Right lobe of liver (tissue), 6 donors: Measurements from ENCODE around the gene LTN1. TPM values are rescaled to one million over a fixed set of nuclear protein-coding genes. Genes with fewer than 3 reads are reported as not detected.

Experiments used
- ATAC-seq, 4 donors: fragments of 200-7000 bp; cut with Tn5 transposase; one replicate each; pipeline ENCODE4 v1.9.1; 2020; ENCODE audit warnings: mild to moderate bottlenecking in 4 of 4, moderate library complexity in 4 of 4
- DNase-seq, 3 donors: peaks; one replicate each; pipeline ENCODE4 v3.0.0-alpha.2; 2020
- H3K27ac ChIP-seq, 3 donors: fragments of 200-600 bp; one replicate each; pipeline ENCODE4 v1.8.0; 2022
- H3K27me3 ChIP-seq, 2 donors: fragments of 200-600 bp; one replicate each; pipeline ENCODE4 v1.8.0; 2022
- H3K36me3 ChIP-seq, 4 donors: fragments of 200-600 bp; sonication (generic) in 1 of 4; one replicate each; pipeline versions ENCODE4 v1.5.1 to v1.8.0; 2017 to 2022; ENCODE audit warnings: control low read depth in 1 of 4
- H3K4me1 ChIP-seq, 4 donors: fragments of 200-600 bp; sonication (generic) in 1 of 4; one replicate each; pipeline versions ENCODE4 v1.5.1 to v1.8.0; 2017 to 2022; ENCODE audit warnings: control low read depth in 1 of 4
- H3K4me3 ChIP-seq, 3 donors: fragments of 200-600 bp; one replicate each; pipeline ENCODE4 v1.8.0; 2022
- H3K9me3 ChIP-seq, 4 donors: fragments of 200-600 bp; sonication (generic) in 1 of 4; one replicate each; pipeline versions ENCODE4 v1.5.1 to v1.8.0; 2017 to 2022; ENCODE audit warnings: control low read depth in 1 of 4
- CTCF ChIP-seq, 4 donors: fragments of 200-600 bp in 3 of 4; fragments of 450-650 bp in 1 of 4; IDR thresholded peaks; one replicate each; pipeline versions ENCODE4 v1.5.1 to v1.8.0; 2016 to 2022; ENCODE audit warnings: antibody characterized with exemption in 4 of 4, mild to moderate bottlenecking in 2 of 4
- POLR2A ChIP-seq: fragments of 450-650 bp; IDR thresholded peaks from one replicate; pipeline ENCODE4 v1.6.1; 2017; ENCODE audit warnings: antibody characterized with exemption, mild to moderate bottlenecking
- WGBS: methylation state at CpG from one replicate; pipeline ENCODE4 v1.1.6; 2018; ENCODE audit warnings: low coverage, low lambda C conversion rate; ENCODE audit not compliant: insufficient coverage; ENCODE audit errors: missing lambda C conversion rate; 5-methylcytosine and 5-hydroxymethylcytosine counted together
- intact Hi-C, 2 donors: fragments of 100-400 bp; cut with DNase I; formaldehyde crosslinking; loops; one replicate each; pipeline versions ENCODE4 v1.11.2 to v1.14.1; 2022
- total RNA-seq, 6 experiments: library from RNA; depleted of rRNA in 2 of 6; stranded (reverse); fragments of >200 nt in 2 of 6; fragmentation: NEBNext Ultra II Directional in 3 of 6; extraction: Animal tissue kit (Norgen Biotek cat#: 25700) in 3 of 6; gene quantifications; one replicate each; pipeline versions ENCODE4 v1.1.0 to v1.2.4, GENCODE V29; 2016 to 2023
- donor health status: DM: no; HTN: yes; CAD: no.
- donor health status: DM: no; HTN: no; CAD: no.
- donor health status: DM: no; HTN: no; CAD: no.
- donor health status: DM: no; HTN: yes; CAD: no.
- donor health status: DM: no; HTN: yes; CAD: no.

LTN1 gene
- total RNA-seq, 6 experiments from 2014 or later, result 10.7 to 13.9 (median 12.7) TPM

GRCh38 chr21:29030909-29031308, 38.2 kb upstream of the LTN1 start:
- peaks cover 0 to 13% (median 1%) of the 10 kb centered on the region in 4 donors for H3K4me1 ChIP-seq
- no peaks in the 10 kb centered on the region for H3K27me3 ChIP-seq
- peaks cover 0 to 39% (median 18%) of the 10 kb centered on the region in 4 donors for H3K36me3 ChIP-seq
- DNase-seq (no peak), ATAC-seq (no peak)
- no peaks in the 10 kb centered on the region for H3K9me3 ChIP-seq
- no peak overlapping the region for H3K27ac ChIP-seq
- WGBS, result no CpG with 5 or more reads among the region's 1 CpG
- H3K4me3 ChIP-seq, result no peak overlapping the region
- TF ChIP-seq CTCF (IDR thresholded peaks at IDR 0.05) (no peak), POLR2A (no peak)
- intact Hi-C loops, result no loop called here

DNA sequence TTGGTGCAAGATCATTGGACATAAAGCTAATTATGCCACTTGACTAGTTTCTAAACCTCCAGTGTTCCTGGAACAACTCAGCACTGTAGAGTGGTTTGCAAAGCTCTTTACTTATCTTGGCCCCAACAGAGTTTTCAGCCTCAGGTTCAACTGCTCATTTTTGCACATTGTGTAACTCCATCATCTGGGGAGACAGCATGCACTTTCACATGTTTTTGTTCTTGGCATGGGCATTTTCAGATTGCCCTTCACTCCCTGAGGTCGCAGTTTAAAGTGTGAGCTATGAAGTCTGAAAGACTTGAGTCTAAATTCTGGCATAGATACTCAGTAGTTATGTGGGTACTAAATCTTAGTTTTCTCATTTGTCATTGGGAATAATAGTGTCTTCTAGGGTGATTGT, 36.8 kb upstream of the LTN1 start:
- peak in 1 of 3 donors; percentile 65 for DNase-seq
- WGBS, result 22% methylated on average over 1 of the region's 1 CpG
- Histone ChIP-seq H3K4me1 (peaks cover 0 to 17% (median 4%) of the 10 kb centered on the region in 4 donors), H3K4me3 (no peak overlapping the region), H3K27ac (no peak overlapping the region), H3K36me3 (peaks cover 0 to 28% (median 12%) of the 10 kb centered on the region in 4 donors), H3K9me3 (no peaks in the 10 kb centered on the region), H3K27me3 (no peaks in the 10 kb centered on the region)
- TF ChIP-seq POLR2A (no peak), CTCF (IDR thresholded peaks at IDR 0.05) (no peak)
- intact Hi-C loops, result no loop called here
- peak in 1 of 4 donors; percentile 34 for ATAC-seq

DNA sequence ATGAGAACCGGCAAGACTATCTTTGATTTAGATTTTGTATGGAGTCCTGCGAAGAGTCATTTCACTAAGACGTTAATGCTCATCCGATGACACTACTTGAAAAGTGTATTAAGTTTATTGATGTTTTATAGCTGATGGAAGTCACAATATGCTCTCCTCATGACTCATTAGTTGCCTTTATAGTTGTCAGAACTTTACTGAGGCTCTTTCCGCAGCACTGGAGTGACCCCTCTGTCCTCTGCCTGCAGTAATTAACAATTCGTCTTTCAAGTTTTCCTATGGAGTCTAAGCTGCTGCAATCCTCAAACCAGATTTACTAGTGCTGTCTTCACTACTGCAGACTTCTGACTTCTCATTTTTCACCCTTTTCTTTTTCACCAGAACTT, 32.6 kb upstream of the LTN1 start:
- Histone ChIP-seq H3K27me3 (no peaks in the 10 kb centered on the region), H3K4me1 (peaks cover 0 to 17% (median 4%) of the 10 kb centered on the region in 4 donors), H3K36me3 (peaks cover 0 to 3% (median 0%) of the 10 kb centered on the region in 4 donors), H3K27ac (peak overlapping the region; percentile 96 to 99 (median 99)), H3K9me3 (no peaks in the 10 kb centered on the region), H3K4me3 (peak overlapping the region; percentile 76 to 89 (median 79))
- no peak for TF ChIP-seq CTCF (IDR thresholded peaks at IDR 0.05)
- no peak for TF ChIP-seq POLR2A
- peak in 1 of 4 donors; percentile 15 for ATAC-seq
- 2% methylated on average over 6 of the region's 6 CpGs for WGBS
- intact Hi-C loops, result no loop called here
- DNase-seq, result no peak

GRCh38 chr21:29024474-29025327, 32.0 kb upstream of the LTN1 start, which contains the start of gene USP16:
Gene USP16, plus strand, starts transcription at chr21:29024668. Its CDS starts 3,246 bp downstream, at chr21:29027914.
- TF ChIP-seq CTCF (IDR thresholded peaks at IDR 0.05) (peak in 2 of 4 donors; percentile 7 to 33), POLR2A (peak; percentile 54)
- H3K9me3 ChIP-seq, result no peaks in the 10 kb centered on the region
- peak within 1 kb of the TSS; percentile 76 to 89 (median 79) for H3K4me3 ChIP-seq
- WGBS, result 0% methylated on average over 34 of the region's 48 CpGs
- no peaks in the 10 kb centered on the region for H3K27me3 ChIP-seq
- peak within 1 kb of the TSS; percentile 96 to 99 (median 99) for H3K27ac ChIP-seq
- ATAC-seq, result peak; percentile 96 to 99 (median 97)
- DNase-seq, result peak; percentile 94 to 98 (median 96)
- peaks cover 0 to 14% (median 4%) of the 10 kb centered on the region in 4 donors for H3K4me1 ChIP-seq
- H3K36me3 ChIP-seq, result no peaks in the 10 kb centered on the region
- intact Hi-C loops, result no loop called here
